Natural killer cell (primary cell): Measurements from ENCODE around the gene BMAL2. TPM values are rescaled to one million over a fixed set of nuclear protein-coding genes. Genes with fewer than 3 reads are reported as not detected.

Experiments used
- ATAC-seq, 3 donors: fragments of 150-1000 bp in 2 of 3; fragments of 200-7000 bp in 1 of 3; cut with Tn5 transposase; 1 replicate in 1 of 3; 2 replicates in 2 of 3; pipeline ENCODE4 v1.10.0; 2021; ENCODE audit warnings: mild to moderate bottlenecking in 2 of 3, moderate library complexity in 2 of 3
- DNase-seq, 2 donors: peaks; one replicate each; pipeline versions ENCODE4 v3.0.0 to v3.0.0-alpha.2; 2013 to 2021; ENCODE audit warnings: mixed read lengths in 1 of 2
- H3K27ac ChIP-seq: one replicate; pipeline ENCODE4 v1.5.1; 2013; ENCODE audit warnings: mild to moderate bottlenecking, low read length
- H3K27me3 ChIP-seq: one replicate; pipeline ENCODE4 v1.6.1; 2013; ENCODE audit warnings: low read length; ENCODE audit not compliant: control insufficient read depth, insufficient read depth
- H3K36me3 ChIP-seq: one replicate; pipeline ENCODE4 v1.6.1; 2013; ENCODE audit warnings: low read length; ENCODE audit not compliant: control insufficient read depth, insufficient read depth
- H3K4me1 ChIP-seq: one replicate; pipeline ENCODE4 v1.6.1; 2013; ENCODE audit warnings: low read length; ENCODE audit not compliant: control insufficient read depth, insufficient read depth
- H3K4me3 ChIP-seq: one replicate; pipeline ENCODE4 v1.5.1; 2013; ENCODE audit warnings: low read length
- H3K9me3 ChIP-seq: one replicate; pipeline ENCODE4 v1.6.1; 2013; ENCODE audit warnings: low read length; ENCODE audit not compliant: control insufficient read depth, insufficient read depth
- H3K27ac Mint-ChIP-seq, 2 donors: one replicate each; pipeline ENCODE4 v1.8.0; 2022; ENCODE audit warnings: mild to moderate bottlenecking in 2 of 2, mixed read lengths in 2 of 2, moderate library complexity in 1 of 2
- H3K27me3 Mint-ChIP-seq, 2 donors: one replicate each; pipeline ENCODE4 v1.8.0; 2022; ENCODE audit warnings: low read depth in 2 of 2, mixed read lengths in 2 of 2
- H3K36me3 Mint-ChIP-seq: one replicate; pipeline ENCODE4 v1.8.0; 2022; ENCODE audit warnings: mixed read lengths
- H3K4me1 Mint-ChIP-seq, 2 donors: one replicate each; pipeline ENCODE4 v1.8.0; 2022; ENCODE audit warnings: mixed read lengths in 2 of 2
- H3K4me3 Mint-ChIP-seq: one replicate; pipeline ENCODE4 v1.8.0; 2022; ENCODE audit warnings: mild to moderate bottlenecking, moderate library complexity, mixed read lengths
- H3K9me3 Mint-ChIP-seq, 2 donors: one replicate each; pipeline ENCODE4 v1.8.0; 2022; ENCODE audit warnings: mixed read lengths in 2 of 2
- CTCF ChIP-seq: fragments of 200-600 bp; IDR thresholded peaks from one replicate; pipeline ENCODE4 v1.8.0; 2022; ENCODE audit warnings: antibody characterized with exemption
- WGBS: methylation state at CpG from one replicate; pipeline ENCODE4 v1.1.7; 2013; ENCODE audit warnings: missing lambda C conversion rate; ENCODE audit not compliant: insufficient coverage; 5-methylcytosine and 5-hydroxymethylcytosine counted together
- intact Hi-C: fragments of 100-400 bp; cut with micrococcal nuclease; formaldehyde crosslinking; loops from one replicate; pipeline ENCODE4 v1.14.2; 2022
- total RNA-seq, 4 donors: library from RNA; stranded (reverse); fragments of 120-200 nt in 1 of 4; gene quantifications; one replicate each; pipeline versions ENCODE4 v1.2.3 to v1.2.4, GENCODE V29; 2013 to 2022

The BMAL2 gene
- total RNA-seq, 3 donors from 2014 or later (not counting 1 experiment from before 2014, with no cell fraction given) = 0.16 to 0.33 (median 0.19) TPM

GRCh38 chr12:27344246-27344645 lies 11.6 kb downstream of the BMAL2 start:
- Histone ChIP-seq H3K4me3 (no peak overlapping the region), H3K9me3 (no peaks in the 10 kb centered on the region), H3K27me3 (no peaks in the 10 kb centered on the region), H3K4me1 (no peaks in the 10 kb centered on the region), H3K27ac (no peak overlapping the region), H3K36me3 (no peaks in the 10 kb centered on the region)
- H3K9me3 Mint-ChIP-seq = no peaks in the 10 kb centered on the region
- H3K4me1 Mint-ChIP-seq = no peaks in the 10 kb centered on the region
- TF ChIP-seq CTCF = no peak
- H3K27ac Mint-ChIP-seq = no peak overlapping the region
- ATAC-seq (no peak), DNase-seq (no peak)
- peaks cover 11% of the 10 kb centered on the region in 2 donors for H3K27me3 Mint-ChIP-seq
- no peak overlapping the region for H3K4me3 Mint-ChIP-seq
- WGBS = 71% methylated on average over 2 of the region's 2 CpGs
- no peaks in the 10 kb centered on the region for H3K36me3 Mint-ChIP-seq
- intact Hi-C loops = no loop called here

- Histone ChIP-seq H3K27me3 (no peaks in the 10 kb centered on the region), H3K9me3 (no peaks in the 10 kb centered on the region), H3K4me3 (no peak overlapping the region), H3K36me3 (no peaks in the 10 kb centered on the region), H3K4me1 (no peaks in the 10 kb centered on the region), H3K27ac (no peak overlapping the region)
- DNase-seq (no peak), ATAC-seq (no peak)
- no peaks in the 10 kb centered on the region for H3K4me1 Mint-ChIP-seq
- H3K36me3 Mint-ChIP-seq = no peaks in the 10 kb centered on the region
- no peak for TF ChIP-seq CTCF
- no peaks in the 10 kb centered on the region for H3K9me3 Mint-ChIP-seq
- no peak overlapping the region for H3K4me3 Mint-ChIP-seq
- H3K27me3 Mint-ChIP-seq = peaks cover 11 to 15% of the 10 kb centered on the region in 2 donors
- intact Hi-C loops = no loop called here
- 59% methylated on average over 3 of the region's 3 CpGs for WGBS
- H3K27ac Mint-ChIP-seq = no peak overlapping the region
These were observed 12.1 kb downstream of the BMAL2 start for GRCh38 chr12:27344760-27345159.

- intact Hi-C loops = no loop called here
- H3K4me3 Mint-ChIP-seq = no peak overlapping the region
- H3K9me3 Mint-ChIP-seq = no peaks in the 10 kb centered on the region
- no peak for DNase-seq
- no peak for ATAC-seq
- H3K27me3 ChIP-seq = no peaks in the 10 kb centered on the region
- no peak overlapping the region for H3K27ac ChIP-seq
- no peaks in the 10 kb centered on the region for H3K4me1 Mint-ChIP-seq
- no peak overlapping the region for H3K4me3 ChIP-seq
- H3K4me1 ChIP-seq = no peaks in the 10 kb centered on the region
- peaks cover 11 to 20% of the 10 kb centered on the region in 2 donors for H3K27me3 Mint-ChIP-seq
- H3K9me3 ChIP-seq = no peaks in the 10 kb centered on the region
- H3K36me3 ChIP-seq = no peaks in the 10 kb centered on the region
- no peaks in the 10 kb centered on the region for H3K36me3 Mint-ChIP-seq
- no peak for TF ChIP-seq CTCF
- no peak overlapping the region for H3K27ac Mint-ChIP-seq
- WGBS = 99% methylated on average over 4 of the region's 4 CpGs
These were observed 12.7 kb downstream of the BMAL2 start for GRCh38 chr12:27345376-27345775.

GRCh38 chr12:27347779-27348178 lies 15.1 kb downstream of the BMAL2 start:
- Histone ChIP-seq H3K27ac (no peak overlapping the region), H3K4me1 (no peaks in the 10 kb centered on the region), H3K4me3 (no peak overlapping the region), H3K27me3 (no peaks in the 10 kb centered on the region), H3K36me3 (no peaks in the 10 kb centered on the region), H3K9me3 (no peaks in the 10 kb centered on the region)
- H3K4me1 Mint-ChIP-seq = no peaks in the 10 kb centered on the region
- TF ChIP-seq CTCF = no peak
- H3K27me3 Mint-ChIP-seq = peaks cover 6 to 11% of the 10 kb centered on the region in 2 donors
- no peak overlapping the region for H3K27ac Mint-ChIP-seq
- intact Hi-C loops = no loop called here
- ATAC-seq = no peak
- no peak for DNase-seq
- H3K4me3 Mint-ChIP-seq = no peak overlapping the region
- H3K36me3 Mint-ChIP-seq = no peaks in the 10 kb centered on the region
- no peaks in the 10 kb centered on the region for H3K9me3 Mint-ChIP-seq
- 70% methylated on average over 2 of the region's 2 CpGs for WGBS
